Placental pericyte (primary cell): ENCODE data around the gene REG1A. TPM values are rescaled to one million over a fixed set of nuclear protein-coding genes. Genes with fewer than 3 reads are reported as not detected.

Experiments used
- total RNA-seq: library from RNA; depleted of rRNA; stranded (reverse); fragments of >200 nt; gene quantifications from 2 replicates; pipeline ENCODE4 v1.2.3, GENCODE V29; 2012

REG1A gene, protein sequence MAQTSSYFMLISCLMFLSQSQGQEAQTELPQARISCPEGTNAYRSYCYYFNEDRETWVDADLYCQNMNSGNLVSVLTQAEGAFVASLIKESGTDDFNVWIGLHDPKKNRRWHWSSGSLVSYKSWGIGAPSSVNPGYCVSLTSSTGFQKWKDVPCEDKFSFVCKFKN
- total RNA-seq, result not detected in 2 replicates

DNA sequence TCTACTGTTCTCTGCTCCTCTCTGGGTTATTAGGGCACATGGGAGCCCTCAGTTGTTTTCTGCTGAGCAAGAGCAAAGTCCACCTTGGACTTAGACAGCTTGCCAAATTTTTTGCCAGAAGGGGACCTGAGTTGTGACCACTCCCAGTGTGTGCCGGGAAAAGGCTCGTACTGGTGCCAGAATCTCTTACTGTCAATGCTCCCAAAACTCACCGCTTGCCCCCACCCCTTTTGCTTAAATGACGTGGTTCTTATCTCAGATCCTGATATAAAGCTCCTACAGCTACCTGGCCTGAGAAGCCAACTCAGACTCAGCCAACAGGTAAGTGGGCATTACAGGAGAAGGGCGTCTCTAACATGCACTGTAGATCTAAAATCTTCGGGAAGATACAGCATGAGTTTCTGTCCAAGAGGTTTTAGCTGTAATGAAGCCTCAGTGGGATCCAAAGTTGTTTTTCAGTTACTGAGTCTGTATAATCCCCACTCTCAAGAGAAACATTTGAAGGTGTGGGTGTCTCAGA is at the start of gene REG1A:
Gene REG1A, plus strand, starts transcription at position 295 of the 520 bp plus-strand sequence. CDS start 374 bp downstream, outside the sequence.

DNA sequence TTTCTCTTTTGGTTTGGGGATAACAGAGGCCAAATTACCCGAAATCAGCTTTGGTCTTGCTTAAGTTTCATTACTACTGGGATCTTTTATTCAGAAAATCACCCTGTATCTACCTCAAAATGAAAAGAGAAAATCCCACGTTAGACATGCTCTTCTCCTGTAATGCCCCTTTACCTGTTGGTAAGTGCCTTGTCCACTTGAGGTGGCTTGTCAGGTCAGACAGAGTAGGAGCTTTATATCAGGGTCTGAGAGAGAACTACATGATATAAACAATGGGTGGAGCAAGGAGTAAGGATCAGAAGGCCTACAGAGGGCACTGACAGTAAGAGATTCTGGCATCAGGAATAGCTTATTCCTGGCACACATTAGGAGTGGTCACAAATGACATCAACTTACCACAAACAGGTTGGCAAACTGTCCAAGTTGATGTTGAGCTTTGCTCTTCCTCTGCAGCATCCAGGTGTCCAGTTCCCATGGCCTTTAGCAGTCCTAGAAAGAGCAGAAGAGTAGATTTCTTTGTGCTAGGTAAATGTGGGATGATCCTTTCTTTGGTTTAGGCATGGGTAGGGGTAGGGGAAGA is 32.4 kb upstream of the REG1A start, which contains the start of gene REG1B:
Gene REG1B, minus strand, starts transcription at position 209 of the 580 bp plus-strand sequence. CDS start 381 bp downstream, outside the sequence.

DNA sequence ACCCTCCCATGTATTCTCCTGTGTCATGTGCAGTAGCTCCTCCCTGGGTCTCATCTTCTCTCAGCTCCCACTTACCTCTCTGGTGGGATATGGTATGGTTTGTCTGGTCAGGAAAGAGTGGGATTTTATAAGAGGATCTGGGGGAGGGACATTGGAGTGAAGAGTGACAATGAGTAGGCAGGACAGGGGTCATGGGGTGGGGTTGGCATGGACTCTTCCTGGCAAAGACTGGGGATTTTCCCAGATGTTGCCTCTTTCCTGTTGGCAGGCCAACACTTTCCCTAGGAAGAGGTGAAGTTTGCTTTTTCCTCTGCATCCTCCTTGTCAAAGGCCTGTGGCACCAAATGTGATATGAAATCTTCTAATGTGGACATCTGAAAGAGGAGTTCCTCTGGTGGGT is 39.4 kb downstream of the REG1A start, which contains the start of gene REG3A:
Gene REG3A, minus strand, starts transcription at position 101 of the 400 bp plus-strand sequence. CDS start 348 bp downstream, outside the sequence.

Other genes starting within 250 kb of the REG1A start
- gene REG3G, start 94.8 kb upstream of the REG1A start, total RNA-seq, result not detected in 2 replicates
- not detected in 2 replicates for gene REG1B, start 32.5 kb upstream of the REG1A start, total RNA-seq
- not detected in 2 replicates for gene REG3A, start 39.3 kb downstream of the REG1A start, total RNA-seq